Spleen (tissue), 11 donors: ENCODE results near the gene SYNGR1. TPM values are rescaled to one million over a fixed set of nuclear protein-coding genes. Genes with fewer than 3 reads are reported as not detected.

Experiments
- DNase-seq: peaks from one replicate; pipeline ENCODE4 v3.0.0-alpha.2; 2020
- H3K27ac ChIP-seq, 8 donors: fragments of 200-600 bp; sonication (generic) in 7 of 8; 1 replicate in 4 of 8; 2 replicates in 4 of 8; pipeline versions ENCODE4 v1.5.0 to v1.8.0; 2016 to 2021; ENCODE audit warnings: inconsistent platforms in 4 of 8, mild to moderate bottlenecking in 4 of 8, moderate library complexity in 1 of 8
- H3K27me3 ChIP-seq, 7 donors: fragments of 200-600 bp; sonication (generic) in 6 of 7; replicated peaks in 1 of 7; 1 replicate in 4 of 7; 2 replicates in 3 of 7; pipeline versions ENCODE4 v1.5.0 to v1.8.0; 2016 to 2021; ENCODE audit warnings: inconsistent platforms in 3 of 7, mild to moderate bottlenecking in 1 of 7
- H3K36me3 ChIP-seq, 6 donors: fragments of 200-600 bp; sonication (generic) in 5 of 6; 1 replicate in 4 of 6; 2 replicates in 2 of 6; pipeline versions ENCODE4 v1.5.0 to v1.8.0; 2016 to 2021; ENCODE audit warnings: inconsistent platforms in 2 of 6
- H3K4me1 ChIP-seq, 6 donors: fragments of 200-600 bp; sonication (generic) in 5 of 6; 1 replicate in 3 of 6; 2 replicates in 3 of 6; pipeline versions ENCODE4 v1.5.0 to v1.8.0; 2016 to 2021; ENCODE audit warnings: inconsistent platforms in 3 of 6
- H3K4me3 ChIP-seq, 8 donors: fragments of 200-600 bp; sonication (generic) in 7 of 8; 1 replicate in 4 of 8; 2 replicates in 4 of 8; pipeline versions ENCODE4 v1.5.0 to v1.8.0; 2016 to 2021; ENCODE audit warnings: inconsistent platforms in 4 of 8, mild to moderate bottlenecking in 4 of 8, moderate library complexity in 2 of 8
- H3K9me3 ChIP-seq, 8 donors: fragments of 200-600 bp; sonication (generic) in 7 of 8; 1 replicate in 4 of 8; 2 replicates in 4 of 8; pipeline versions ENCODE4 v1.5.0 to v1.8.0; 2016 to 2021; ENCODE audit warnings: inconsistent platforms in 4 of 8
- CTCF ChIP-seq, 11 experiments: fragments of 200-600 bp in 7 of 11; fragments of 450-650 bp in 4 of 11; sonication (generic) in 4 of 11; IDR thresholded peaks in 8 of 11; conservative IDR thresholded peaks in 3 of 11; 1 replicate in 7 of 11; 2 replicates in 4 of 11; pipeline versions ENCODE4 v1.4.0 to v1.8.0; 2016 to 2021; ENCODE audit warnings: antibody characterized with exemption in 11 of 11, inconsistent platforms in 4 of 11, mild to moderate bottlenecking in 1 of 11
- POLR2A ChIP-seq, 3 donors: fragments of 450-650 bp; IDR thresholded peaks; one replicate each; pipeline ENCODE4 v1.5.1; 2017; ENCODE audit warnings: antibody characterized with exemption in 3 of 3, mild to moderate bottlenecking in 1 of 3
- POLR2AphosphoS5 ChIP-seq, 3 donors: sonication (generic); formaldehyde crosslinking; IDR thresholded peaks; one replicate each; pipeline ENCODE4 v1.5.1; 2017; ENCODE audit warnings: antibody characterized with exemption in 3 of 3
- WGBS, 5 donors: extraction: QIAGEN DNeasy Blood & Tissue Kit in 3 of 5; methylation state at CpG; one replicate each; pipeline versions ENCODE4 v1.1.5 to v1.1.7; 2013 to 2018; 5-methylcytosine and 5-hydroxymethylcytosine counted together
- intact Hi-C: fragments of 100-400 bp; cut with DNase I; formaldehyde crosslinking; loops from one replicate; pipeline ENCODE4 v1.15.0; 2023; ENCODE audit warnings: low total_unique reads
- polyA plus RNA-seq, 3 donors: library from polyadenylated mRNA; stranded (reverse); fragments of 200-250 nt; gene quantifications; one replicate each; pipeline ENCODE4 v1.2.1, GENCODE V29; 2013
- small RNA-seq, 4 donors: library from RNA; depleted of rRNA; stranded (forward); fragments of <200 nt; gene quantifications; one replicate each; pipeline ENCODE3, GENCODE V24; 2016
- total RNA-seq, 7 donors: library from RNA; depleted of rRNA in 3 of 7; stranded (reverse); fragments of >200 nt in 3 of 7; fragmentation: NEBNext Ultra II Directional in 4 of 7; extraction: Animal tissue kit (Norgen Biotek cat#: 25700) in 4 of 7; gene quantifications; one replicate each; pipeline versions ENCODE4 v1.1.0 to v1.2.1, GENCODE V29; 2016 to 2021
- donor health status: healthy with polysubstance abuse.
- donor health status: DM: no; HTN: no; CAD: no; lungs with moderate emphysema.
- donor health status: DM: no; HTN: no; CAD: no.
- donor health status: Bipolar disorder and iron deficiency.
- donor health status: healthy.
- donor health status: DM: no; HTN: no; CAD: no.
- donor health status: DM: yes; HTN: yes; CAD: no.

The SYNGR1 gene
- total and polyA plus RNA-seq, 10 donors: 8.0 to 35.1 (median 13.3) TPM

DNA sequence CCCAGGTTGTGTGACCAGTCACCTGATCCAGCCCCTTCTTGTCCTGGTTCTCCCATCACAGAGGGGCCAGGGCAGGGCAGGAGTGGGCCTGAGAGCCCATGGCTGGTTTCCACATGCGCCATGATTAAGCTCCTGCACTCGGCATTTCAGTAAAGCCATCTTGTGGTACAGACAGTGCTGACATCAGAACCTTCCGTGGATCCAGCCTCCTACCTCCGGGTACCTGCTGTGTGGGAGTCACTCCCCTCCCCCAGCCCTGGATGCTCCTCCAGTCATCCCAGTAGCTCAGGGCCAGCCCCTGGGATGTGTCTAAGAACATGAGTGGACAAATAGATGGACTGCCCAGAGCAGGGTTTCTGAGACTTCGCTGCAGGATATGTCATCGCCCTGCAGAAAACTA, 84.9 kb downstream of the SYNGR1 start:
- no peaks in the 10 kb centered on the region for H3K9me3 ChIP-seq
- H3K4me1 ChIP-seq: peaks cover 18 to 83% (median 46%) of the 10 kb centered on the region in 6 donors
- TF ChIP-seq POLR2AphosphoS5 (IDR thresholded peaks at IDR 0.05) (no peak), POLR2A (IDR thresholded peaks at IDR 0.05) (no peak), CTCF (IDR thresholded peaks at IDR 0.05 in 8 of 11, conservative IDR thresholded peaks at IDR 0.05 in 3 of 11) (no peak)
- peaks cover 0 to 52% (median 29%) of the 10 kb centered on the region in 6 donors for H3K36me3 ChIP-seq
- no peak overlapping the region for H3K27ac ChIP-seq
- WGBS, 5 donors: 88 to 98% (median 93%) methylated on average over 4 to 6 of the region's 6 CpGs
- intact Hi-C loops: no loop called here
- no peak overlapping the region for H3K4me3 ChIP-seq
- no peak for DNase-seq
- H3K27me3 ChIP-seq: no peaks in the 10 kb centered on the region

Small RNA genes lying within 50 kb of the gene (small RNA-seq; reads per million reads assigned to genes)
- gene SNORD43 (0 reads per million in 4 donors), gene SNORD83A (7,671 to 14,488 (median 12,089) reads per million in 4 donors), gene SNORD83B (0 reads per million in 4 donors)

Other genes with a start within 250 kb of the SYNGR1 start
- 10 to 100 TPM; 50.9 to 99.4 (median 64.6) TPM for gene CBX7, start 197.3 kb upstream of the SYNGR1 start, total RNA-seq
- gene CBX7, start 197.3 kb upstream of the SYNGR1 start, polyA plus RNA-seq: 10 to 100 TPM; 20.2 to 62.0 (median 26.8) TPM
- 10 to 100 TPM in 2 of 7 donors, 1 to 10 TPM in 5; 2.4 to 20.5 (median 9.3) TPM for gene PDGFB, start 105.0 kb upstream of the SYNGR1 start, total RNA-seq
- 1 to 10 TPM; 1.7 to 8.2 (median 2.0) TPM for gene PDGFB, start 105.0 kb upstream of the SYNGR1 start, polyA plus RNA-seq
- 1,000 to 10,000 TPM; 1,607 to 2,098 (median 1,685) TPM for gene RPL3, start 30.4 kb upstream of the SYNGR1 start, total RNA-seq
- 1,000 to 10,000 TPM; 4,418 to 6,240 (median 4,821) TPM for gene RPL3, start 30.4 kb upstream of the SYNGR1 start, polyA plus RNA-seq
- gene TAB1, start 49.8 kb downstream of the SYNGR1 start, total RNA-seq: 10 to 100 TPM; 19.3 to 34.8 (median 25.0) TPM
- gene TAB1, start 49.8 kb downstream of the SYNGR1 start, polyA plus RNA-seq: 10 to 100 TPM; 12.4 to 20.2 (median 12.6) TPM
- 10 to 100 TPM in 4 of 7 donors, 1 to 10 TPM in 3; 8.1 to 14.4 (median 10.6) TPM for gene MGAT3, start 107.0 kb downstream of the SYNGR1 start, total RNA-seq
- 1 to 10 TPM; 1.3 to 4.2 (median 1.5) TPM for gene MGAT3, start 107.0 kb downstream of the SYNGR1 start, polyA plus RNA-seq
- 10 to 100 TPM; 24.4 to 31.4 (median 27.5) TPM for gene MIEF1, start 152.3 kb downstream of the SYNGR1 start, total RNA-seq
- gene MIEF1, start 152.3 kb downstream of the SYNGR1 start, polyA plus RNA-seq: 10 to 100 TPM in 1 of 3 donors, 1 to 10 TPM in 2; 5.8 to 11.2 (median 6.7) TPM
- 100 to 1,000 TPM; 190 to 286 (median 256) TPM for gene ATF4, start 170.6 kb downstream of the SYNGR1 start, total RNA-seq
- 100 to 1,000 TPM; 341 to 414 (median 357) TPM for gene ATF4, start 170.6 kb downstream of the SYNGR1 start, polyA plus RNA-seq
- 100 to 1,000 TPM in 2 of 7 donors, 10 to 100 TPM in 5; 55.8 to 147 (median 57.3) TPM for gene RPS19BP1, start 182.8 kb downstream of the SYNGR1 start, total RNA-seq
- gene RPS19BP1, start 182.8 kb downstream of the SYNGR1 start, polyA plus RNA-seq: 100 to 1,000 TPM; 154 to 210 (median 181) TPM
- gene CACNA1I, start 220.8 kb downstream of the SYNGR1 start, total RNA-seq: 1 to 10 TPM in 5 of 7 donors, under 1 TPM in 2; 0.66 to 4.1 (median 1.4) TPM
- gene CACNA1I, start 220.8 kb downstream of the SYNGR1 start, polyA plus RNA-seq: under 1 TPM; 0.24 to 0.83 (median 0.43) TPM